Measurements from ENCODE around the gene FAF1.
A peak's percentile ranks its signal among the peaks of the same experiment; 100 is the strongest.

The FAF1 gene

GRCh38 chr1:50471967-50472366 is 488.1 kb downstream of the FAF1 start:
- no peak for TF ChIP-seq CTCF (IDR thresholded peaks at IDR 0.05; ENCODE audit: control insufficient read depth, extremely low read depth, insufficient read depth)
- no peak for DNase-seq (ENCODE audit: low read depth)
- H3K4me3 ChIP-seq (ENCODE audit: low read depth, low read length): no peak overlapping the region

GRCh38 chr1:50462964-50463363 is 497.1 kb downstream of the FAF1 start:
- H3K4me3 ChIP-seq (ENCODE audit: low read depth, low read length): no peak overlapping the region

GRCh38 chr1:50458507-50458906 is 501.6 kb downstream of the FAF1 start:
- no peak for DNase-seq (ENCODE audit: low read depth)
- TF ChIP-seq CTCF (IDR thresholded peaks at IDR 0.05; ENCODE audit: control insufficient read depth, extremely low read depth, insufficient read depth): no peak
- no peak overlapping the region for H3K4me3 ChIP-seq (ENCODE audit: low read depth, low read length)

More at GRCh38 chr1:50462964-50463363, 497.1 kb downstream of the FAF1 start:
- peak; percentile 70 for DNase-seq (ENCODE audit: low read depth)
- TF ChIP-seq CTCF (IDR thresholded peaks at IDR 0.05; ENCODE audit: control insufficient read depth, extremely low read depth, insufficient read depth): no peak

- no peak for TF ChIP-seq CTCF (IDR thresholded peaks at IDR 0.05; ENCODE audit: control insufficient read depth, extremely low read depth, insufficient read depth)
- DNase-seq (ENCODE audit: low read depth): no peak
- no peak overlapping the region for H3K4me3 ChIP-seq (ENCODE audit: low read depth, low read length)
Measured at GRCh38 chr1:50454911-50455310, 505.2 kb downstream of the FAF1 start.

- no peak for TF ChIP-seq CTCF (IDR thresholded peaks at IDR 0.05; ENCODE audit: control insufficient read depth, extremely low read depth, insufficient read depth)
- DNase-seq (ENCODE audit: low read depth): no peak
- H3K4me3 ChIP-seq (ENCODE audit: low read depth, low read length): no peak overlapping the region
Measured at GRCh38 chr1:50453266-50453665, 506.8 kb downstream of the FAF1 start.

- H3K4me3 ChIP-seq (ENCODE audit: low read depth, low read length): no peak overlapping the region
- TF ChIP-seq CTCF (IDR thresholded peaks at IDR 0.05; ENCODE audit: control insufficient read depth, extremely low read depth, insufficient read depth): no peak
- no peak for DNase-seq (ENCODE audit: low read depth)
Measured at GRCh38 chr1:50452700-50453099, 507.4 kb downstream of the FAF1 start.

- DNase-seq (ENCODE audit: low read depth): no peak
- H3K4me3 ChIP-seq (ENCODE audit: low read depth, low read length): no peak overlapping the region
- TF ChIP-seq CTCF (IDR thresholded peaks at IDR 0.05; ENCODE audit: control insufficient read depth, extremely low read depth, insufficient read depth): no peak
Measured at GRCh38 chr1:50450861-50451653, 509.0 kb downstream of the FAF1 start.
